Endothelial cell of umbilical vein (primary cell): ENCODE data around the gene UBA5. TPM values are rescaled to one million over a fixed set of nuclear protein-coding genes. Genes with fewer than 3 reads are reported as not detected.

Experiments used
- BruUV-seq: library from RNA; stranded (reverse); fragments of 400-500 nt; replicated peaks from 2 replicates; lab custom pipeline; 2021; lab: Mats Ljungman, UMichigan
- CTCF ChIA-PET: fragments of 300-600, 350-600 bp; sonication (Branson Sonifier 250); formaldehyde crosslinking; loops from one replicate; lab custom pipeline; 2021; ENCODE audit warnings: antibody characterized with exemption, inconsistent platforms; lab: Charles Lee
- POLR2A ChIA-PET: fragments of 300-600, 350-600 bp; sonication (Branson Sonifier 250); formaldehyde crosslinking; loops from one replicate; lab custom pipeline; 2021; ENCODE audit warnings: antibody characterized with exemption, inconsistent platforms; lab: Charles Lee
- DNase-seq: peaks from one replicate; pipeline ENCODE4 v3.0.0-alpha.2; 2011; ENCODE audit warnings: low read depth, low spot score
- FAIRE-seq: peaks from 2 replicates; lab custom pipeline; 2011; peaks lifted over from hg19 to GRCh38; lab: Jason Lieb, UNC
- H2AFZ ChIP-seq: 2 replicates; pipeline ENCODE4 v1.6.0; 2012; ENCODE audit warnings: low read depth, low read length, control low read depth, inconsistent platforms
- H3K27ac ChIP-seq: 2 replicates; pipeline ENCODE4 v1.5.1; 2011; ENCODE audit warnings: low read depth, mild to moderate bottlenecking, control low read depth, low read length, moderate library complexity; ENCODE audit not compliant: insufficient read depth
- H3K27me3 ChIP-seq, 2 experiments: 2 replicates each; pipeline versions ENCODE4 v1.6.0 to v1.6.1; 2011; ENCODE audit warnings: low read length in 2 of 2, mixed read lengths in 1 of 2; ENCODE audit not compliant: control insufficient read depth in 2 of 2, insufficient read depth in 2 of 2
- H3K36me3 ChIP-seq, 2 experiments: 2 replicates in 1 of 2; 3 replicates in 1 of 2; pipeline ENCODE4 v1.5.1; 2011; ENCODE audit warnings: low read length in 2 of 2, mild to moderate bottlenecking in 1 of 2, moderate library complexity in 1 of 2; ENCODE audit not compliant: control insufficient read depth in 2 of 2, insufficient read depth in 2 of 2; ENCODE audit errors: extremely low read depth in 1 of 2
- H3K4me1 ChIP-seq: 3 replicates; pipeline ENCODE4 v1.5.1; 2011; ENCODE audit warnings: mild to moderate bottlenecking, low read length; ENCODE audit not compliant: control insufficient read depth, insufficient read depth; ENCODE audit errors: extremely low read depth
- H3K4me2 ChIP-seq: 2 replicates; pipeline ENCODE4 v1.6.1; 2011; ENCODE audit warnings: low read length, control low read depth, mixed read lengths; ENCODE audit not compliant: insufficient read depth
- H3K4me3 ChIP-seq, 3 experiments: fragments of 200-600 bp in 1 of 3; sonication (generic), shearing (Covaris generic) in 1 of 3; replicated peaks in 1 of 3; 2 replicates each; pipeline ENCODE4 v1.5.1; 2011 to 2016; ENCODE audit warnings: control low read depth in 3 of 3, low read length in 3 of 3, mild to moderate bottlenecking in 2 of 3, inconsistent platforms in 1 of 3, low read depth in 1 of 3, moderate library complexity in 1 of 3; ENCODE audit not compliant: insufficient read depth in 1 of 3
- H3K79me2 ChIP-seq: 2 replicates; pipeline ENCODE4 v1.6.0; 2012; ENCODE audit warnings: low read length, inconsistent platforms; ENCODE audit not compliant: control insufficient read depth, insufficient read depth
- H3K9ac ChIP-seq: replicated peaks from 2 replicates; pipeline ENCODE3; 2011; ENCODE audit warnings: low read length, control low read depth; ENCODE audit not compliant: insufficient read depth; ENCODE audit errors: extremely low read depth
- H3K9me1 ChIP-seq: replicated peaks from 3 replicates; pipeline ENCODE4 v1.6.0; 2011; ENCODE audit warnings: mild to moderate bottlenecking, low read length; ENCODE audit not compliant: control insufficient read depth, insufficient read depth; ENCODE audit errors: extremely low read depth
- H3K9me3 ChIP-seq: replicated peaks from 2 replicates; pipeline ENCODE4 v1.5.1; 2012; ENCODE audit warnings: low read length, inconsistent platforms; ENCODE audit not compliant: control insufficient read depth, insufficient read depth
- H4K20me1 ChIP-seq: replicated peaks from 2 replicates; pipeline ENCODE3; 2011; ENCODE audit warnings: mild to moderate bottlenecking, low read length; ENCODE audit not compliant: control insufficient read depth, insufficient read depth; ENCODE audit errors: extremely low read depth
- EZH2 ChIP-seq: IDR thresholded peaks from 2 replicates; pipeline ENCODE4 v1.6.1; 2012; ENCODE audit warnings: borderline replicate concordance, low read depth, mild to moderate bottlenecking, moderate library complexity, low read length, inconsistent platforms; ENCODE audit not compliant: severe bottlenecking
- FOS ChIP-seq: IDR thresholded peaks from 2 replicates; pipeline ENCODE4 v1.6.1; 2011; ENCODE audit warnings: mild to moderate bottlenecking, low read length, moderate library complexity, borderline replicate concordance; ENCODE audit not compliant: insufficient read depth
- GATA2 ChIP-seq: IDR thresholded peaks from 2 replicates; pipeline ENCODE4 v1.7.0; 2011; ENCODE audit warnings: low read depth, mild to moderate bottlenecking, moderate library complexity, mixed read lengths, low read length; ENCODE audit not compliant: insufficient read length, insufficient read depth
- JUN ChIP-seq: IDR thresholded peaks from 2 replicates; pipeline ENCODE4 v1.6.1; 2011; ENCODE audit warnings: borderline replicate concordance, low read depth; ENCODE audit not compliant: insufficient read length, insufficient read depth
- MYC ChIP-seq: IDR thresholded peaks from one replicate; pipeline ENCODE4 v1.6.1; 2011; ENCODE audit warnings: mild to moderate bottlenecking, low read depth, low read length
- POLR2A ChIP-seq: IDR thresholded peaks from 2 replicates; pipeline ENCODE4 v1.6.1; 2012; ENCODE audit warnings: low read depth, mild to moderate bottlenecking, control low read depth, low read length
- POLR2AphosphoS5 ChIP-seq: IDR thresholded peaks from 2 replicates; pipeline ENCODE4 v1.6.1; 2012; ENCODE audit warnings: low read depth, mild to moderate bottlenecking, control low read depth, low read length, moderate library complexity; ENCODE audit not compliant: insufficient read depth
- dilution Hi-C: fragments of 300-500 bp; cut with MboI; formaldehyde crosslinking; loops from one replicate; pipeline ENCODE4 v1.15.0; 2019; ENCODE audit warnings: low sequenced_read_pairs; ENCODE audit not compliant: extremely low pct_ligation_motif_present
- intact Hi-C: fragments of 100-400 bp; cut with micrococcal nuclease; formaldehyde crosslinking; loops from one replicate; pipeline ENCODE4 v1.10.0; 2022
- polyA plus RNA-seq, 4 experiments: library from polyadenylated mRNA; depleted of rRNA in 3 of 4; stranded (reverse) in 3 of 4; unstranded in 1 of 4; fragments of >200 nt; gene quantifications; 2 replicates each; pipeline versions ENCODE4 v1.2.1 to v1.2.3, GENCODE V29; 2011 to 2012; ENCODE audit warnings: missing spikeins in 1 of 4
- total RNA-seq: library from RNA; stranded (reverse); gene quantifications from 2 replicates; pipeline ENCODE4 v1.2.3, GENCODE V29; 2021
- TF ChIP-seq, protein P1 (sequence below): IDR thresholded peaks from 2 replicates; pipeline ENCODE4 v1.6.1; 2011; ENCODE audit not compliant: insufficient read depth, insufficient read length
- TF ChIP-seq, protein P2 (sequence below), 2 donors: IDR thresholded peaks; 1 replicate in 1 of 2; 2 replicates in 1 of 2; pipeline ENCODE4 v1.5.1; 2011; ENCODE audit warnings: low read length in 2 of 2, mild to moderate bottlenecking in 2 of 2, moderate library complexity in 2 of 2, control low read depth in 1 of 2, inconsistent platforms in 1 of 2, low read depth in 1 of 2; ENCODE audit not compliant: insufficient read depth in 1 of 2; ENCODE audit errors: extremely low read depth in 1 of 2

Gene UBA5
- total and polyA plus RNA-seq, 2 donors (not counting 3 experiments of a cell fraction or from before 2014, with no cell fraction given), result 19.7 to 38.1 TPM

DNA sequence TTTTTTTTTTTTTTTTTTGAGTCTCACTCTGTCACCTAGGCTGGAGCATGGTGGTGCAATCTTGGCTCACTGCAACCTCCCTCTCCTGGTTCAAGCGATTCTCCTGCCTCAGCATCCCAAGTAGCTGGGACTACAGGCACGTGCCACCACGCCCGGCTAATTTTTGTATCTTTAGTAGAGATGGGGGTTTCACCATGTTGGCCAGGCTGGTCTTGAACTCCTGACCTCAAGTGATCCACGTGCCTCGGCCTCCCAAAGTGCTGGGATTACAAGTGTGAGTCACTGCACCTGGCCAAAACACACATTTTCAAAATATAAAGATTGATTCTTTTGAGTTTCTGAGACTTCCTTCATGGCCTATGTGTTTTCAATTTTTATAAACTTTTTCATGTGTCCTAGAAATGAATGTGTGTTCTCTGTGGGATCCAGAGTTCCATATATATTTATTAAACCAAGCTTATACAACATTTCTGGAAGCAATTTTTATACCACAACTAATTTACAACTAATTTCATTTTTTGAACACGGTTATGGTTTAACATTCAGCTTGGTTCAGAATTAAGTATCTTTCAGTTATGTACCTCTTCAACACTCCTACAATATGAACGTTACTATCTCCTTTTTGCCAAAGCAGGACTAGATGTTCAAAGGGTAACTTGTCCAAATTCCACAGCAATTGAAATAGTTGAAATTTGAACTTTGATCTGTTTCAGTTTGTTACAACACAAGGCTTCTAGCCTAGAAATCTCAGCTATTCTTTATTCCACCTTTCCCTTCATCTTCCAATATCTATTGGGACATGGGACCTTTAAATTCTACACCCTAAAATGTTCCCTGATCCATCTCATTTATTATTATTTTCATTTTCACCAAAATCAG is 2.0 kb upstream of the UBA5 start:
- Histone ChIP-seq H3K9ac (peak overlapping the region; percentile 84), H3K4me3 (no peak overlapping the region), H3K9me3 (no peaks in the 10 kb centered on the region), H3K36me3 (no peaks in the 10 kb centered on the region), H4K20me1 (no peaks in the 10 kb centered on the region), H3K27ac (no peak overlapping the region), H2AFZ (no peak overlapping the region), H3K27me3 (no peaks in the 10 kb centered on the region), H3K9me1 (no peaks in the 10 kb centered on the region), H3K4me1 (peaks cover 28% of the 10 kb centered on the region), H3K4me2 (peak overlapping the region; percentile 83), H3K79me2 (peaks cover 28% of the 10 kb centered on the region)
- FAIRE-seq (no peak), DNase-seq (no peak)
- intact Hi-C loops, result loop anchor here (5.0 kb wide), 1 partner anchor 241 kb away; the partner anchor contains the start of gene DNAJC13
- BruUV-seq, result no TSS peak
- dilution Hi-C loops, result no loop called here
- no peak for TF ChIP-seq GATA2
- no peak for TF ChIP-seq POLR2A
- no peak for TF ChIP-seq JUN
- TF ChIP-seq POLR2AphosphoS5, result no peak
- TF ChIP-seq FOS, result no peak
- TF ChIP-seq EZH2, result no peak
- TF ChIP-seq MYC, result no peak
- TF ChIP-seq, protein P1, sequence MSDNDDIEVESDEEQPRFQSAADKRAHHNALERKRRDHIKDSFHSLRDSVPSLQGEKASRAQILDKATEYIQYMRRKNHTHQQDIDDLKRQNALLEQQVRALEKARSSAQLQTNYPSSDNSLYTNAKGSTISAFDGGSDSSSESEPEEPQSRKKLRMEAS, result no peak
- TF ChIP-seq, protein P2, sequence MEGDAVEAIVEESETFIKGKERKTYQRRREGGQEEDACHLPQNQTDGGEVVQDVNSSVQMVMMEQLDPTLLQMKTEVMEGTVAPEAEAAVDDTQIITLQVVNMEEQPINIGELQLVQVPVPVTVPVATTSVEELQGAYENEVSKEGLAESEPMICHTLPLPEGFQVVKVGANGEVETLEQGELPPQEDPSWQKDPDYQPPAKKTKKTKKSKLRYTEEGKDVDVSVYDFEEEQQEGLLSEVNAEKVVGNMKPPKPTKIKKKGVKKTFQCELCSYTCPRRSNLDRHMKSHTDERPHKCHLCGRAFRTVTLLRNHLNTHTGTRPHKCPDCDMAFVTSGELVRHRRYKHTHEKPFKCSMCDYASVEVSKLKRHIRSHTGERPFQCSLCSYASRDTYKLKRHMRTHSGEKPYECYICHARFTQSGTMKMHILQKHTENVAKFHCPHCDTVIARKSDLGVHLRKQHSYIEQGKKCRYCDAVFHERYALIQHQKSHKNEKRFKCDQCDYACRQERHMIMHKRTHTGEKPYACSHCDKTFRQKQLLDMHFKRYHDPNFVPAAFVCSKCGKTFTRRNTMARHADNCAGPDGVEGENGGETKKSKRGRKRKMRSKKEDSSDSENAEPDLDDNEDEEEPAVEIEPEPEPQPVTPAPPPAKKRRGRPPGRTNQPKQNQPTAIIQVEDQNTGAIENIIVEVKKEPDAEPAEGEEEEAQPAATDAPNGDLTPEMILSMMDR (IDR thresholded peaks at IDR 0.05; ENCODE audit: extremely low read depth in 1 of 2, insufficient read depth in 1 of 2, low read depth in 1 of 2, low read length in 2 of 2), result no peak
- ChIA-PET CTCF (interaction anchor here (0.6 to 3.8 kb wide), 12 partner anchors 10 to 126 kb away, joined by 3 to 28 read pairs (median 6); no protein-coding TSS in a partner anchor), POLR2A (interaction anchor here (1.4 kb wide), 1 partner anchor 13 kb away, joined by 3 read pairs; no protein-coding TSS in a partner anchor)
